GM18511 (cell line): Measurements from ENCODE around the gene ATP6V1G3.
"Not testable (repeated sequence)": the region's sequence is repeated elsewhere in the genome, so short reads cannot be mapped to it uniquely, and the experiment has no call there.

Experiments
- ATAC-seq: cut with Tn5 transposase; IDR thresholded peaks from one replicate; pipeline ENCODE4 v1.9.1; 2021; ENCODE audit warnings: mild to moderate bottlenecking, moderate library complexity; ENCODE audit not compliant: unreplicated experiment

ATP6V1G3 gene

DNA sequence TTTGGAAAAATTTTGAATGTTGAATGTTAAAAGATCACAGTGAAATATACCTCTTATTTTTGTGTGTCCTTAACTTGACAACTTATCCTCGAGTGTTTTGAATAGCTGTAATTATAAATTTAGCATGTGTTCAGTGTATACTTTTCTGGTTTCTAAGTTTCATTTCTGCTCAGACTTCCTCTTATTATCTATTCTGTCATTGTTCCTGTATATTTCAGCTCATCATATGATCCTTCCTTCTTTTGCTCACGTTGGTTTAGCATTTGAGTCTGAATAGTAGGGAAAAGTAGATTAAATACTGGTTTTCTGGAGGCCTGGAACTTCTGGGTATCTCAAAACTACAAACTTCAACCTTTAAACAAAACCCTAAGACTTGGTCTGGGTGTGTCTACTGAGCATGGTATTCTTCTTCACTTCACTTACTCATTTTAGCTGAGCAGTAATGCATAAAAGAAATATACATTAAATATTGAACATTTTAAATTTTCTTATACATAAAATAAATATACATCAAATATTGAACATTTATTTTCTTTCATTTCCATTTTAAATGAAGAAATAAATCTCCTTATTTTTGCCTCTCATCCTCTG lies 3.3 kb upstream of the ATP6V1G3 start:
- peak; percentile 97 for ATAC-seq

DNA sequence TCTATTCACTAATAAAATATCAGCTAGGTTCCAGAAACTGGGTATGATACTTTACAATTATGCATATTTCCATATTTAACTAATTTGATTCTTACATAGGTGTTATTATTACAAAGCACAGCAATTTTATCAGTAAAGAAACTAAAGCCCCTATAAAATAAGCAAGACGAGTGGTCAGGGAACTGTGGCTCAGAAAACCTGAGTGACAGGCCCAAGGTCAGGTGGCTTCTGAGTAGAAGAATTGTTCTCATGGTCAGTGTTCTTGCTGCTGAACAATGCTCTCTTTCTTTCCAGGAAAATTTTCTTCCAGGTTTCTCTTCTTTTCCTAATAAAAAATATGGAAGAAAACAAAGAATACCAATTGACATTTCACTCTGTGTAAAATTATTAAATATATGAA lies 2.2 kb upstream of the ATP6V1G3 start:
- ATAC-seq, result no peak

DNA sequence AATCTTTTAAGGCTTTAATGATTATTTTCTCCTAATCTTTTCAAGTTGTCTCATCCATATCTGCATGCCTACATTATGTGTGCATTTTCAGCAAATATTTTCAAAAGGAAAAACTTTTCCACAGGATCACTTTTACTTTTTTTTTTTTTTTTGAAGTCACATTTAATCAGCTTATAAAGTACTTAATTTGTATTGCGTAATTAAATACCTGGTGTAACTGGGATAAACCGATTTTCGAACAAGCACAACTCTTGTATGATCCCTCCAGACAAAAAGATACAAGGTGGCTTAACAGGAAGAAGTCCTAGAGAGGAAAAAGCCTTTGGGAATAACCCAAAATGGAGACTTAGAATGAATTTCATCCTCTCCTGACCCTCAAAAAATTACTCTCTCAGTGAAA lies 1.3 kb upstream of the ATP6V1G3 start:
- no peak for ATAC-seq

DNA sequence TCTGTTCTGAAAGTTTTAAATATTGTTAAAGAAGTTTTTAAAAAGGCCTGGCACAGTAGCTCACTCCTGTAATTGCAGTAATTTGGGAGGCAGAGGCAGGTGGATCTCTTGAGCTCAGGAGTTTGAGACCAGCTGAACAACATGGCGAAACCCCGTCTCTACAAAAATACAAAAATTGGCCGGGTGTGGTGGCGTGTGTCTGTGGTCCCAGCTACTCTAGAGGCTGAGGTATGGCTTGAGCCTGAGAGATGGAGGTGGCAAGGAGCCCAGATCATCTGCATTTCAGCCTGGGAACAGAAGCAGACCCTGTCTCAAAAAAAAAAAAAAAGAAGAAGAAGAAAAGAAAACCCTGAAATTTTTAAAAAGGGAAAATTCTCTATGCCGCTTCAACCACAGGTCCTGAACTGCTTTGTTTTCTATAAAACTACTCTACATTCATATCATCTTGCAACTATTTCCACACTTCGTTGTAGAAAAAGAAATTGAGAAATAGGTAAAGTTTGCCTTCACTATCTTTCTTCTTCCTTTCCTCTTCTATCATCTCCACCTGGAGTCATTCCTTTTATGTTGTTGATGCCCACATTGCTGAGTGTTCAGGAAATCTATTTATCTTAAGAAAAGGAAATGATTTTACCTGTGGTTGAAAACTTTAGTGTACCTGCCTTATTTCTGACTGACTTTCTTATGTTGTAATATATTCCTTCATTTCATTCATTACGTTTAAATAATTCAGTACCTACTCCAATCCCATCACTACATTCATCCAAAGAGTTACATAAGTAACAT lies 1.7 kb downstream of the ATP6V1G3 start:
- ATAC-seq, result no peak

DNA sequence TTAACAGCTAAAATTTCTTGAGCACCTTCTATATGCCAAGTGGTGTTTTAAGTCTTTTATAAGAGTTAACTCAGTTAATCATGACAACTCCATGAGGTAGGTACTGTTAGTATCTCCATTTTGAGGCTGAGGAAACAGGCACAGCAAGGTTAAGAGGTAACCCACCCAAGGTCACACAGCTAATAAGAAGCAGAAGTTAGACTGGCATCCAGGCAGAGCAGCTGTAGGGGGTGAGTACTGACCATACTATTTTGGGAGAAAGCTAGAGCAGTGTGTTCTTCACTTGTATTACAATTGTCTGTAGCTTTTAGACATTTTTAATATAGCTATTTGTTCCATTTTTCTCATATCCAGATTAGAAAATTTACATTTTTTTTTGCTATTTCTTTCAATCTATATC lies 4.8 kb downstream of the ATP6V1G3 start:
- ATAC-seq, result no peak

DNA sequence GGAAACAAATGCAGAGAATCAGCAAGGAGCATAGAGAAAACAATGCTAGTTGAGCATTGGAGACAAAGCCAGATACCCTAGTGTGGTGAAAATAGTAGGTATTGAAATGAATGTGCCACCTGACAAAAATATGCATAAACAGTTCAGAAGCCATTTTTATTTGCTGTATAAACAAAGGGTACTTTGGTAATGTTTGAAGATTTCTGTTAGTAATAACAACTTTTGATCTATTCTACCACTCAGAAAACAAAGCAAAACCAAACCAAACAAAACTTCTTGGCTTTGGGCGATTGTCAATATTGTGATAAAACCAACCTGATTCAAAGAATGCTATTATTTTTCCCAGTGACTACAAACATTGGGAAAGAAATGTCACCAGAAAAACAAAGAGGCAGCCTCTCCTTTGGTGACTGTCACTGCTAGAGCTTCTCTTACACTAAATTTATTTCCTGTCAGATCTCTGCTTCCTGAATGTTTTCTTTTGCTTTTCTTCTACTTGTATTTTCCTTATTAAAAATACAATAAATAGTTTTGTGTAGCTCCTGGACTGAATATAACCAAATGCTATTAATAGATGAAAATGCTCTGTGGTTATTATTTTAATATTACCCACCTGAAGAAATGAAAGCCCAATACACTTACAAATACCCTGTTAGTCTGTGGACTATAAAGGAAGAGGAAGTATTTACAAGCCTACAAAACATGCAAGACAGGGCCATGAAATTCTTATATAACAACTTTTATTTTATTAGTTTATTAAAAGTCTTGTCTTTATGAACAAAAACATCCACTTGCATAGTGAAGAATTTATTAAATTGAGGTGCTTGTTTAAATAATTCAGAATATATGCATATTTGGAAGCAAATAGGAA lies 5.7 kb downstream of the ATP6V1G3 start:
- no peak for ATAC-seq

DNA sequence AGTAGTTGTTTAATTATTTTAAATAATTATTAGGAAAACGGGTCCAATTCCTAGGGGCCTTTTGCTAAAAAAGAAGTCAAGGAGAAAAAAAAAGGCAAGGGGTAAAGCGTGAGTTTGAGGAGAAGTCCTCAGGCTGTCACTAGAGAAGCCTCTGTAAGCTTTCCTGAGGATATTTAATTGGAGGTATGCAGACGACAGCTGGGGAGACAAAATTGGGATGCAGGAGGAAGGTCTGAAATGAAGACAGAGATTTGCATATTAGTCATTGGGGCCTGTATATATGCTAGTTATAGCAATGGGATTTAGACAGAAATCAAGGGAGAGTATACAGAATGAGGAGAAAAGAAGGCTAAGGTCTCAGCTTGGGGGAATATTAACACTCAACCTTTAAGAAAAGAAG lies 8.6 kb downstream of the ATP6V1G3 start:
- no peak for ATAC-seq

DNA sequence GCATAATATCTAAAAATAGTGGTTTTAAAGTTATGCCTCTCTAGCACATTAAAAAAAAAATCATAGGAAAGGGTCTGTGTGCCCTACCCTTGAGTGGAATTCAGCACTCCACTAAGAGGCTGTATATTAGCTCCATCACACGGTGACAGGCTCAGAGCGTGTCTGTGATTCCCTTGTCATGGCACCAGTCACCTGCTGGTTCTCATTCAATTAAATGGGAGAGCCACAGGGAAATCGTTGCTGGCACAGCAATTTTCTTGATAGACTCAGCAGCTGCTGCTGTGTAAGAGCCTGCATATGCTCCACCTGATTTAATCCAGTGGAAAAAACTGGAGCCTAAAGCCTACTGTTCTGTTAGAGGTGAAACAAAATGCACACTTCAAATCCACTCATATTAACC lies 9.5 kb downstream of the ATP6V1G3 start:
- no peak for ATAC-seq

DNA sequence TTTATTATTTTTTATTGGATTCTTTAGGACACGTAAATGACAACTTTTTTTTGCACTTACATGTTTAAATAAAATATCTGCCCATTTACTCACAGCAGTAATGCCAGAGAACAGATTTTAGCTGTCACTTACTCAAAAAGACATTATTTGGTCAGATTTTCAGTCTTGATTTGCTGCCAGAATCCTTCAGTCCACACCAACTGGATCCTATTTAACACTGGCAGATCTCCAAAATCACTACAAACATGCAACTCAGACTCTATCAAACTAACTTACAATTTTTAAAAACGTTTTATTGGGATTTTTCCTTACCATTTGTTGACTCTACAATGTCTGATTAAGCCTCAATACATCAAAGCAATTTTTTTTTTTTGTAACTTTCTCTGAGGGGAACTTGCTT lies 11.1 kb downstream of the ATP6V1G3 start:
- ATAC-seq, result no peak

DNA sequence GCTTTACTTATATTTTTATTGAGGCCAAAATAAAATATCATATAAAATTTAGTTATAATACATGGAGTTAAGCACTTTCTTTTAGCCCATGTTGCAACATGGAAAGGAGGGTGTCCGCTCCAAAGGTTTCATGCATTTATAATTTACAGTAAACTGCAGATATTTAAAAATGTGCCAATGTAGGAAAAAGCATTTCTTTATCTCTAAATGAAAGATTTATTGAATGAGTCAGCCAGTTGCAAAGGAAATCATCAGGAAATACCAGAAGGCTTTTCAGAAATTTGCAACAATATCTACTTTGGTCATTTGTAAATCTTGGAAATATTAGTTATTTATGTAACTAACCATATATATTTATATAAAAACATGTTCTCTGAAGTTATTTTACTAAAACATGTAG lies 12.1 kb downstream of the ATP6V1G3 start:
- ATAC-seq, result no peak

DNA sequence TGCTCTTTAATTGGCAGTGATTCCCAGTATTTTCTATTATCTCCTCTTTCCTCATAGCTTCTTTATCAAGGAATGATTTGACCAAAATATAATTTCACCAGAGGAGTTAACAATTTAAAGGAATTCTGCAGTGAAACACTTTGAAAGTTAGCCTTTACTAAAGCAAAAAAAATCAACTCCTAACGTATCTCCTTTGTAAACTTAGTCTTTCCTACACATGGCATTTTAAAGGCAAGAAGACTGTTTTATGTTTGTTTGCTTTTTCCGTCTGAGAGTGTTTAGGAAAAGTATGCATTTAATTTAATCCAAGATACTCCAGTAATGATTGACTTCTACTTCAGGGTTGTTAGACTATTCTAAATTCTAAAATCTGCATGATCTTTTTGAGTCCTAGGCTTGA lies 15.9 kb downstream of the ATP6V1G3 start:
- ATAC-seq, result no peak

DNA sequence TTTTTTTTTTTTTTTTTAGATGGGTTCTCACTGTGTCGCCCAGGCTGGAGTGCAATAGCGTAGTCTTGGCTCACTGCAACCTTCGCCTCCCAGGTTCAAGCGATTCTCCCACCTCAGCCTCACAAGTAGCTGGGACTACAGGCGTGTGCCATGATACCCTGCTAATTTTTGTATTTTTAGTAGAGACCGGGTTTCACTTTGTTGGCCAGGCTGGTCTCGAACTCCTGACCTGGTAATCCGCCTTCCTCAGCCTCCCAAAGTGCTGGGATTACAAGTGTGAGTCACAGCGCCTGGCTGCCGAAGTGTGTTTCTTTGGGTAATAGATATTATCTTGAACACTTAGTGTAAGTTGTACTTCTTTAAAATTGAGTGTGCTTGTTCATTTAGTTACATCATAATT lies 16.4 kb downstream of the ATP6V1G3 start:
- ATAC-seq, result not testable (repeated sequence)

DNA sequence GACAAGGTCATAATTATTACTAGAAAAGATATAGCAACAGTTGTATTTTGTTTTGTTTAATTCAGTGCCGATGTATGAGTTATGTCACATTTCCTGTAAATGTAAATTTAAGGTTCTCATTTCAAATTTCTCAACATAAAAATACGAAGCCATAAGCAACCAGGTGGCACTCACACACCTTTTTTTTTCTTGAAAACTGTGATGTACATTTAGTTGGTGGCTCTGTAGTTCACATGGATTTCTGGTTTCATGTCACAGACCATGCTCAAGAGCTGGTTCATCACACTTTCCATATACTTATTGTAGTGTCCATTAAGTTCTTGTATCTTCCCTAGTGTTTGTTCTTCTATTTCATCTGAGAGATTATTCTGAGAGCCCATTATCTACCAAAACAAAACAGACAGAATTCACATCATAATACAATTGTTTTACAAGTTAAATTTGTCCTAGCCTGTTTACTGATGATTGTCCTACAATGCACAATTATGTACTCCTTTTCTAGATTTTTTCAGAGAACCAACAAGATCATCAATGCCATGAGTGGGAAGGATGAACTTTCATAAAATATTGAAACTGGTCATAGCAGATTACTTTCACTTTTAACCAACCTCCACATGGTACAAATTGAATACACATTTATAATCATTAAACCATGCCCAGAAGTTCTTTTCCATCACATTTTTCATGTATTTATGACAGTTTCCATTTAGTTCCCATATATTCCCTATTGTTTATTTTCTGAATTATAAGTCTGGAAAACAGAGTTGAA lies 17.1 kb downstream of the ATP6V1G3 start:
- ATAC-seq, result no peak

DNA sequence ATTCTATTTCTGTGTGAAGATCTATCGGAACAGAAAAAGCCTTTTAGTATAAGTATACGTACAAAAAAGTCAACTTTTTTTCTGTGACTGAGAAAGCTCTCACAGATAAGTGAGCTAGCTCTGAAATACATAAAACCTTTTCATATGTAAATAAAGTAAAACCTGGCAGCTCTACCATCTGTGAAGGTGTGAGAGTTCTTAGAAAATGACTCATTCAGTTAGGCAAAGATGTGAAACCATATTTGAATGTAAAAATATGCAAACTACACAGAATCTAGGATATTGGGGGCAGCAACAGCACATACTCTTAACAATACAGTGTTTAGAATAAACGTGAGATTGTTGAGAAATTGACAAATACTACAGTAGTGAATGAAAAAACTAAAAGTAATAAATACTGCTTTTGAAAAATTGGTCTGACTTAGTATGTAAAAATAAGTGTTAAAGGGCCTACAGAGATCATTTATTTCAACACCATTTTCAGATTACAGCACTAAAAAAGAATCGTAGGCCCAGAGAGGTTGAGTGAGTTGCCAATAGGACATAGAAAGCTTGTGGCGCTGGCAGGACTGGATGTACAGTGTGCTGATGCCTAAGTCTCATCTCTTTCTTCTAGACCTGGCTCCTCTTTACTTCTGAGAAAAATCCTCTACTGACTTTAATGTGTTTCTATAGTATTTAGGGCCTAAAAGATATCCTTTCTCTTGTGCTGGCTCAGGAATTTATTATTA lies 19.8 kb downstream of the ATP6V1G3 start:
- ATAC-seq, result peak; percentile 94

DNA sequence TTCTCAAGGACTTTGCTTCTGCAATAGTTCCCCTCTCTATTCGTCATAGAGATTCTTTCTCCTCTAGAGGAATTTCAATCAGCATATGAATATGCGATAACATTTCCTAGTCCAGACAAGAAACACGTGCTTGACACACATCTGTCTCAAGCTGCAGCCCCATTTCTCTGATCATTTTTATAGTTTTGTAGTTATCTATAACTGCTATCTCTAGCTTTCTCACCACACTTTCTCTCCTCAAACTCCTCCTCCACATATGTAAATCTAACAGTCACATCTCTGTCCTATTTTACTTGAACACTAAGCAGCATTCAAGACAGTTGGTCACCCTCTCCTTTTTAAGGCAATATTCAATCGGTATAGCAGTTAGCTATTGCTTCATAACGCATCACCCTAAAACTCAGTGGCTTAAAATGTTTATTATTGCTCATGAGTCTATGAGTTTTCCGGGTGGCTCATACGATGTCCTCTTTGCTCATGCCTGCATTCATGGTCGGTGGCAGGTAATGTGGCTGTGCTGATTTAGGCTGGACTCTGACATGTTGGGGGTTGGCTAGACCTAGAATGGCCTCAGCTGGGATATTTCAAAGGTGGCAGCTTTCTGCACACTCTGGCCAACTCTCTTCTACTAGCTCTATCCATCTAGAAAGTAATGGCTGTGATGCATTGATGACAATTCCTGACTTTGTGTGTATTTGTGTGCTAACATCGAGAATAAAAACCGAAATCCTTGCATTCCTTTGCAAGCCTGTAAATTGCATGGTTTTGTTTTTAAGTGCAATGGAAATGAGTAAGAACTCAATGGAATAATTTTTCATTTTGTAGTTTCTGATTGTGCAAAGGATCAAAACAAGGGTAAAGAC lies 20.6 kb downstream of the ATP6V1G3 start:
- peak; percentile 9 for ATAC-seq

DNA sequence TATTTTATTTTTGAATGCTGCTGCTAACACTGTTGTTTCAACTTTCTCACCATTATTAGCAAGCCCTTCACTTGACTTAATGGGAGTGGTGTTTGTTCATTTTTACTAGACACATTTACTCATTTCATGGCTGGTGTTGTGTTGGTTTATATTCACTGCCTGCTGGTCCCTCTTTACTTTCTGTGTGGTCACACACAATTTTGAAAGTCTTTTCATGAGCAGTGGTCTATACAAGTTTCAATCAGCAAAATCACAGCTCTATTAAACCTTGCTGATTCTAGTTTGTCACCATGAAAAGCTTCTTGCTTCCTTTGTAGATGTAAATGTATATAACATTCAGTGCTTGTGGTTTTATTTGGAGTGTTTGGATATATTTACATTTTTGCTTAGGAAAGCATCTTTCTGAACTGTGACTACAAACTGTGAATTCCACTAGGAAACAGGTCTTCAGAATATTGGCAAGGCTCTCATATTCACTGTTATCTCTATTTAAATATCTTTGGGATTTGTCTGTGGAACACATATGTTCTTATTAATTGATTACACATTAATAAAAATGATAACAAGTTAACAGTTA lies 22.8 kb downstream of the ATP6V1G3 start:
- no peak for ATAC-seq

DNA sequence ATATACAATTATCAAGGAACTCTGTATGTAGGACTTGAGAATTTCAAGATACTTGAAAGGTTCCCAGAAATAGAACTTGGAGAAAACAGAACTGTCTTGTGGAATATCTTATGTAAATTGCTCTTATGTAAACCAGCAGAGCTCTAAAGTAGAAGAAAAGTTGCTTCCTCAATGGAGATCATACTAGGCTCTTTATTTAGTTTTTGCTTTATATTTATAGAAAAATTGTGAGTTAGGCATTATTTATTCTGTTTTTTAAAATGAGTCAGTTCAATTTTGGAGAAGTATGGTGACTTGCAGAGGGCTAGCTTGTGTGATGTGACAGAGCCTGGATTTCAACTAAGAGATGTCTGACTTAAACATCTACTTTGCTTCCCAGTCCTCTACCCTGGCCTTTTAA lies 40.4 kb downstream of the ATP6V1G3 start:
- ATAC-seq, result no peak

DNA sequence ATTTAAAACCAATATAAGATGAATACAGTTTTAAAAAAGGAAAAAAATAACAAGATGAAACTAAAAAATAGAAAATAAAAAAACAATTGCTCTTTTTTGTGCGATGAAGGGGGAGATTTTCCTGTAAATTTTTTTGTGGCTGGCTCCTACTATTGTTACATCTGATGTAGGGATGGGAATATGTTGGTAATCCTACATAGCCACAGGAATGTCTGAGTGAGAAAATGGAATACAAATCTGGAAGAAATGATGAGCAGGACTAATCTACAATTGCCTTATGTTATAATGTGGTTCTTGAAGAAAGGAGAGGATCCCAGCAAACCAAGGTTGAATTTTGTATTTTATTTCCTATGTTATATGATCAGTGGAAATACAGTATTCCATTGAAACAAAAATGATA lies 40.9 kb downstream of the ATP6V1G3 start:
- no peak for ATAC-seq

DNA sequence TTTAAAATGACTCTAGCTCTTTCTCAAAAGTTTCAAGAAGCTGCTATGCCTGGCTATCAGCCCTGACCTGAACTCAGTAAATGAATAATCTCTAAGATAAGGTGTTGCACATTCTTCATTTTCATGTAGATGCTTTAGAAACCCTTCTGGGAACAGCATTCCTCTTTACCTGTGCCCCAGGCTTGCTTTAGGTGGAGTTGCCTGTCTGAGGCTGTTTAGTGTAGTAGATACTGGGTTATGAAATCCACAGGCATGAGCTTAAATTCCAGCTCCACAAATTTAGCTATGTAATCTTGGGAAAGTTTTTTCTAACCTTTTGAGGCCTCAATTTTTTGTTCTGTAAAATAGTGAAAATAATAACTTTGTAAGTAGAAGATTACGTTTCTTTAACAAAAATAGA lies 41.6 kb downstream of the ATP6V1G3 start:
- ATAC-seq, result no peak
